ENCODE results near the gene COL9A2.

DNA sequence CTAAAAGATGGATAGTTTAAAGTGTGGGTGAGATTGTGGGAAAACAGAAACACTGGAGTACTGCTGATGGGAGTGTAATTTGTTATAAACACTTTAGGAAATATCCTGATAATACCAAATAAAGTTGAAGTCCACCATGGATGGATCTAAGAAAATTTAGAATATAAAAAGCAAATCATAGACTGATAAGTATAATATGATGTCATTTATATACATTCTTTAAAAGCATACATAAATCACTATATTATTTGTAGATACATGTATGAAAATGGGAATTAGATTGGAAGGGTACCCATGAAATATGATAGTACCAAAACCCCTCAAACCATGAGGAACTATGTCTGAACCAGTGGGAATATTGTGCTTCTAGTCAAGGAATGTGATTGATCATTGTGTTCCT is 51.2 kb downstream of the COL9A2 start:
- TF ChIP-seq, protein P1, sequence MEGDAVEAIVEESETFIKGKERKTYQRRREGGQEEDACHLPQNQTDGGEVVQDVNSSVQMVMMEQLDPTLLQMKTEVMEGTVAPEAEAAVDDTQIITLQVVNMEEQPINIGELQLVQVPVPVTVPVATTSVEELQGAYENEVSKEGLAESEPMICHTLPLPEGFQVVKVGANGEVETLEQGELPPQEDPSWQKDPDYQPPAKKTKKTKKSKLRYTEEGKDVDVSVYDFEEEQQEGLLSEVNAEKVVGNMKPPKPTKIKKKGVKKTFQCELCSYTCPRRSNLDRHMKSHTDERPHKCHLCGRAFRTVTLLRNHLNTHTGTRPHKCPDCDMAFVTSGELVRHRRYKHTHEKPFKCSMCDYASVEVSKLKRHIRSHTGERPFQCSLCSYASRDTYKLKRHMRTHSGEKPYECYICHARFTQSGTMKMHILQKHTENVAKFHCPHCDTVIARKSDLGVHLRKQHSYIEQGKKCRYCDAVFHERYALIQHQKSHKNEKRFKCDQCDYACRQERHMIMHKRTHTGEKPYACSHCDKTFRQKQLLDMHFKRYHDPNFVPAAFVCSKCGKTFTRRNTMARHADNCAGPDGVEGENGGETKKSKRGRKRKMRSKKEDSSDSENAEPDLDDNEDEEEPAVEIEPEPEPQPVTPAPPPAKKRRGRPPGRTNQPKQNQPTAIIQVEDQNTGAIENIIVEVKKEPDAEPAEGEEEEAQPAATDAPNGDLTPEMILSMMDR (IDR thresholded peaks at IDR 0.05) = no peak
- TF ChIP-seq POLR2A (IDR thresholded peaks at IDR 0.05) = no peak

Measured in uterus (tissue), 2 donors.